Mesothelial cell of epicardium (in vitro differentiated cells): ENCODE results near the gene RYR2. TPM values are rescaled to one million over a fixed set of nuclear protein-coding genes. Genes with fewer than 3 reads are reported as not detected.

Source experiments
- DNase-seq, 2 experiments: peaks; one replicate each; pipeline ENCODE4 v3.0.0; 2021; ENCODE audit warnings: low spot score in 2 of 2; ENCODE audit not compliant: unreplicated experiment in 2 of 2
- H3K27ac Mint-ChIP-seq: 2 replicates; pipeline ENCODE4 v1.8.0; 2021; ENCODE audit warnings: mixed read lengths
- H3K27me3 Mint-ChIP-seq: 2 replicates; pipeline ENCODE4 v1.8.0; 2021; ENCODE audit warnings: low read depth, mixed read lengths
- H3K36me3 Mint-ChIP-seq: 2 replicates; pipeline ENCODE4 v1.8.0; 2021; ENCODE audit warnings: mixed read lengths
- H3K4me1 Mint-ChIP-seq: 2 replicates; pipeline ENCODE4 v1.8.0; 2021; ENCODE audit warnings: mixed read lengths
- H3K4me3 Mint-ChIP-seq: 2 replicates; pipeline ENCODE4 v1.8.0; 2021; ENCODE audit warnings: mild to moderate bottlenecking, moderate library complexity, mixed read lengths
- H3K9me3 Mint-ChIP-seq: 2 replicates; pipeline ENCODE4 v1.8.0; 2021; ENCODE audit warnings: mixed read lengths
- total RNA-seq: library from RNA; stranded (reverse); gene quantifications from 3 replicates; pipeline ENCODE4 v1.2.1, GENCODE V29; 2021
- TF ChIP-seq, protein P1 (sequence below): fragments of 200-600 bp; sonication (generic); IDR thresholded peaks from one replicate; pipeline ENCODE4 v1.5.0; 2021; ENCODE audit warnings: antibody characterized with exemption; ENCODE audit not compliant: unreplicated experiment

Gene RYR2
- total RNA-seq, 1 donor from 2014 or later = 6.1 TPM

DNA sequence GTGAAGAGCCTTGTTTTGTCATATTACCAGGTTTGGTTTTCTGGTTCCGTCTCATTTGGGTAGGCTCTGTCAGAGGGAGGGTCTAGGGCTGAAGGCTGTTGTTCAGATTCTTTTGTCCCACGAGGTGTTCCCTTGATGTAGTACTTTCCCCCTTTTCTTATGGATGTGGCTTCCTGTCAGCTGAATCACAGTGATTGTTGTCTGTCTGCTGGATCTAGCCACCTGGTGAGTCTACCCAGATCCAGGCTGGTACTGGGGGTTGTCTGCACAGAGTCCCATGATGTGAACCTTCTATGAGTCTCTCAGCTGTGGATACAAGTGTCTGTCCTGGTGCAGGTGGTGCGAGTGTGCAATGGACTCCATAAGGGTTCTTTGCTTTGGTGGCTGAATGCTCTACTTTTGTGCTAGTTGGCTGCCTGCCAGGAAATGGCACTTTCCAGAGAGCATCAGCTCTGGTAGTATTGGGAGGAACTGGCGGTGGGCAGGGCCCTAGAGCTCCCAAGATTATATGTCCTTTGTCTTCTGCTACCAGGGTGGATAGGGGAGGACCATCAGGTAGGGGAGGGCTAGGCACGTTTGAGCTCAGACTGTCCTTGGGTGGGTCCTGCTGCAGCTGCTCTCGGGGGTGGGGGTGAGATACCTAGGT is 246.0 kb downstream of the RYR2 start:
- peaks cover 3% of the 10 kb centered on the region for H3K36me3 Mint-ChIP-seq
- no peak for DNase-seq
- H3K4me1 Mint-ChIP-seq = no peaks in the 10 kb centered on the region
- peaks cover 16% of the 10 kb centered on the region for H3K9me3 Mint-ChIP-seq
- TF ChIP-seq, protein P1, sequence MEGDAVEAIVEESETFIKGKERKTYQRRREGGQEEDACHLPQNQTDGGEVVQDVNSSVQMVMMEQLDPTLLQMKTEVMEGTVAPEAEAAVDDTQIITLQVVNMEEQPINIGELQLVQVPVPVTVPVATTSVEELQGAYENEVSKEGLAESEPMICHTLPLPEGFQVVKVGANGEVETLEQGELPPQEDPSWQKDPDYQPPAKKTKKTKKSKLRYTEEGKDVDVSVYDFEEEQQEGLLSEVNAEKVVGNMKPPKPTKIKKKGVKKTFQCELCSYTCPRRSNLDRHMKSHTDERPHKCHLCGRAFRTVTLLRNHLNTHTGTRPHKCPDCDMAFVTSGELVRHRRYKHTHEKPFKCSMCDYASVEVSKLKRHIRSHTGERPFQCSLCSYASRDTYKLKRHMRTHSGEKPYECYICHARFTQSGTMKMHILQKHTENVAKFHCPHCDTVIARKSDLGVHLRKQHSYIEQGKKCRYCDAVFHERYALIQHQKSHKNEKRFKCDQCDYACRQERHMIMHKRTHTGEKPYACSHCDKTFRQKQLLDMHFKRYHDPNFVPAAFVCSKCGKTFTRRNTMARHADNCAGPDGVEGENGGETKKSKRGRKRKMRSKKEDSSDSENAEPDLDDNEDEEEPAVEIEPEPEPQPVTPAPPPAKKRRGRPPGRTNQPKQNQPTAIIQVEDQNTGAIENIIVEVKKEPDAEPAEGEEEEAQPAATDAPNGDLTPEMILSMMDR = no peak
- H3K4me3 Mint-ChIP-seq = no peak overlapping the region
- no peak overlapping the region for H3K27ac Mint-ChIP-seq
- no peaks in the 10 kb centered on the region for H3K27me3 Mint-ChIP-seq

DNA sequence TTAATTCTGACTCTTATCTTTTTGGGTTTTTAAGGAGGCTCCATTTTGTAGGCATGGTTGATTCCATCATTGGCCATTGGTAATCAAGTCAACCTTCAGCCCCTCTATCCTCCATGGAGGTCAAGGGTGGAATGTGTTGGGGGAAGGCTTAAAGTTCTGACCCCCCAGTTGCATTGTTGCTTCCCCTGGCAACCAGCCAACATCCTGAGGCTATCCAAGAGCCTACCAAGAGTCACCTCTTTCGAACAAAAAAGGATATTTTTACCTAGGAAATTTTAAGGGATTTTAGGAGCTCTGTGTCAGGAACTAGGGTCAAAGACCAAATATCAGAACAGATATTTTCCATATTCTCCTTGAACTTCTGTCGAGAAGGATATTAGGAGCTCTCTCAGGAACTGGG is 251.8 kb downstream of the RYR2 start:
- TF ChIP-seq, protein P1 = no peak
- Mint-ChIP-seq H3K27ac (no peak overlapping the region), H3K36me3 (no peaks in the 10 kb centered on the region), H3K4me1 (no peaks in the 10 kb centered on the region), H3K4me3 (no peak overlapping the region), H3K27me3 (no peaks in the 10 kb centered on the region), H3K9me3 (no peaks in the 10 kb centered on the region)
- no peak for DNase-seq

DNA sequence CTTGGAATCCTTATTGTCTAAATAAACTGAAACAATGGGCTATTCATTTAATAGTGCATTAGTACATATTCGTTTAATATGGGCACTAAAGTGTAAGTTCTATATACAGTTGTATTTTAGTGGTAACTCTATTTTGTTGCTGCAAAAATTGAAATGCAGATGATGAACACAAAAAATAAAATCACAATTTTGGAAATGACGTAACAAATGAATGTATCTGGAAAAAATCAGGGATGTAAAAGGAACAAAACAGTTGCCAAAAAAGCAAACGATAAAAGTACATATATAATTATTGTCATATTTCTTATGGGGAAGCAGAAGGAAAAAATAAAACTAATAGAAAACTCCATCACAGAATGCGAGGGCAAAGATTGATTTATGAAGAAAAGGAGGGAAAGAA is 254.9 kb downstream of the RYR2 start:
- no peak for DNase-seq

DNA sequence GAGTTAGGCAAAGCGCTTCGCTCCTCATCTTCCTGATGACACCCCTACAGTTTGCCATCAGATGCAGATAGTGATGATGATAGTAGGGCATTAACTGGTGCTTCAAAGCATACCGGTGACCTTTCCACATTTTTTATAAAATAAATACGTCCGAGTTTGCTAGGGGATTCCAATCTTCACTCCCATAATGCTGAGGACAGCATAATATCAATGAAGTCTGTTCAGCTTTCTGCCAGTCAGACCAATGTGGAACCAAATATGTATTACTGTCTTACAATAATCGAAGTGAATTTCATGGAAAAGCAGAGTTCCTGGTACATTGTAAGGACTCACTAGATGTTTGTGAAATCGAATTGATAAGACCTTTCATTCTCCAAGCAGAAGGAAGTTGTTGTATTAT is 258.7 kb downstream of the RYR2 start:
- Mint-ChIP-seq H3K27me3 (no peaks in the 10 kb centered on the region), H3K36me3 (no peaks in the 10 kb centered on the region), H3K4me3 (no peak overlapping the region), H3K4me1 (no peaks in the 10 kb centered on the region), H3K27ac (no peak overlapping the region), H3K9me3 (no peaks in the 10 kb centered on the region)
- TF ChIP-seq, protein P1 = no peak
- no peak for DNase-seq

More for the DNA sequence above, 254.9 kb downstream of the RYR2 start:
- TF ChIP-seq, protein P1 = no peak
- no peaks in the 10 kb centered on the region for H3K36me3 Mint-ChIP-seq
- no peak overlapping the region for H3K4me3 Mint-ChIP-seq
- H3K27ac Mint-ChIP-seq = no peak overlapping the region
- H3K4me1 Mint-ChIP-seq = no peaks in the 10 kb centered on the region
- H3K27me3 Mint-ChIP-seq = no peaks in the 10 kb centered on the region
- H3K9me3 Mint-ChIP-seq = no peaks in the 10 kb centered on the region

DNA sequence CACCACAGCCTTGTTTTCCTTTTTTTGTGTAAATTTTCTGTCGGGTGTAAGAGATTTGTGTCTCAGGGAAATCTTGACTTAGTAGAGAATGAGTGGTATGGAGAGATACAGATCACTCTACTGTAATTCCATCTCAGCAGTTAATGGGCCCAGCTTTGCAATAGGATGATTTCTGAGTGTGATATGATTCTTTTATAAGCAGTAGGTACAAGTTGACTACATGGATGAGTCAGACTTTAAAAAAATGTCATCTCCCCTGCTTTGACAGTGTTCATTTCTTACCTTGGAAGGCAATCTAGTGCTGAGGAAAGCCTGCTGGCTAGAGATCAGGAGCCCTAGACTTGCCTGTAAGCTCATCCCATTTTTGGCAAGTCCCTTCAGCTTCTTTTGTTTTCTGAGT is 261.9 kb downstream of the RYR2 start:
- Mint-ChIP-seq H3K27me3 (no peaks in the 10 kb centered on the region), H3K9me3 (no peaks in the 10 kb centered on the region), H3K4me3 (no peak overlapping the region), H3K27ac (no peak overlapping the region), H3K36me3 (no peaks in the 10 kb centered on the region), H3K4me1 (no peaks in the 10 kb centered on the region)
- TF ChIP-seq, protein P1 = no peak
- DNase-seq = no peak

DNA sequence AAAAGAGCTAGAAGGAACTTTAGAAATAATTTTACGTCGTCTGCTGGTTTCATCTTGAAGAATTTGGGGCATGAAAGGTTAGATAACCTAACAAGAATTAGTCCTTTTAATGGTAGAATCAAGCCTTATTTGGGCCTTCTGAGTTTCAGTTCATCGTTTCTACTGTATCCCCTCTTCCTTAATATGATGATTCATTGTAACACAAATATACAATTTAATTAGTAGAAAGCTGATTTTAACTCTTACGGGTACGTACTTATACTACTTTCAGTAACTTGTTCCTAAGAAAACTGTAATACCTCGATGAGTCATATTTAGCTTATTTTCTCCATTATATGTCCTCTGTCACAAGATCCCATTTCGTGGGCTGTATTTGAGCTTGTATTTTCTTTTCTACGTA is 264.7 kb downstream of the RYR2 start:
- TF ChIP-seq, protein P1 = no peak
- Mint-ChIP-seq H3K4me1 (no peaks in the 10 kb centered on the region), H3K9me3 (no peaks in the 10 kb centered on the region), H3K27me3 (no peaks in the 10 kb centered on the region), H3K4me3 (no peak overlapping the region), H3K27ac (no peak overlapping the region), H3K36me3 (no peaks in the 10 kb centered on the region)
- no peak for DNase-seq
